Right lobe of liver (tissue), 4 donors: Measurements from ENCODE around the gene EXOC2.

Experiments
- POLR2A ChIP-seq: fragments of 450-650 bp; IDR thresholded peaks from one replicate; pipeline ENCODE4 v1.6.1; 2017; ENCODE audit warnings: antibody characterized with exemption, mild to moderate bottlenecking
- TF ChIP-seq, protein P1 (sequence below), 4 donors: fragments of 200-600 bp in 3 of 4; fragments of 450-650 bp in 1 of 4; IDR thresholded peaks; one replicate each; pipeline versions ENCODE4 v1.5.1 to v1.8.0; 2016 to 2022; ENCODE audit warnings: antibody characterized with exemption in 4 of 4, mild to moderate bottlenecking in 2 of 4
- donor health status: DM: no; HTN: no; CAD: no.
- donor health status: DM: no; HTN: no; CAD: no.
- donor health status: DM: no; HTN: yes; CAD: no.

DNA sequence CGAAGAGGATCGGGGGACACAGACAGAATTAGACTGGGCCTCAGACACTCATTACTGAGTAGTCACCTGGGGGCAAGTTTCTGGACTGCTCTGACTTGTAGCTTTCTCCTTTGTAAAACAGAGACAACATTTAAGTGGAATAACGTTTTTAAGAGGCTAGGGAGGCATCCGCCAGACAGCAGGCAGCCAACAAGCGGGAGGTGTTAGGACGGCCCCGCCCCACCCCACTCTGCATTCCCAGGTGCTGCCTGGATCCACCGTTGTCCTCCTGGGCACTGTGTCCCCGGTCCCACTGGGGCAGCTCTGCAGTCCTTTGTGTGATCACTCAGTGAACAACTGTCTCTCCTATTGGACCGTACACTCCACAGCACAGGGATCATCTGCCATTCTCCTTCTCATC, 187.6 kb downstream of the EXOC2 start:
- TF ChIP-seq, protein P1, sequence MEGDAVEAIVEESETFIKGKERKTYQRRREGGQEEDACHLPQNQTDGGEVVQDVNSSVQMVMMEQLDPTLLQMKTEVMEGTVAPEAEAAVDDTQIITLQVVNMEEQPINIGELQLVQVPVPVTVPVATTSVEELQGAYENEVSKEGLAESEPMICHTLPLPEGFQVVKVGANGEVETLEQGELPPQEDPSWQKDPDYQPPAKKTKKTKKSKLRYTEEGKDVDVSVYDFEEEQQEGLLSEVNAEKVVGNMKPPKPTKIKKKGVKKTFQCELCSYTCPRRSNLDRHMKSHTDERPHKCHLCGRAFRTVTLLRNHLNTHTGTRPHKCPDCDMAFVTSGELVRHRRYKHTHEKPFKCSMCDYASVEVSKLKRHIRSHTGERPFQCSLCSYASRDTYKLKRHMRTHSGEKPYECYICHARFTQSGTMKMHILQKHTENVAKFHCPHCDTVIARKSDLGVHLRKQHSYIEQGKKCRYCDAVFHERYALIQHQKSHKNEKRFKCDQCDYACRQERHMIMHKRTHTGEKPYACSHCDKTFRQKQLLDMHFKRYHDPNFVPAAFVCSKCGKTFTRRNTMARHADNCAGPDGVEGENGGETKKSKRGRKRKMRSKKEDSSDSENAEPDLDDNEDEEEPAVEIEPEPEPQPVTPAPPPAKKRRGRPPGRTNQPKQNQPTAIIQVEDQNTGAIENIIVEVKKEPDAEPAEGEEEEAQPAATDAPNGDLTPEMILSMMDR (IDR thresholded peaks at IDR 0.05): no peak
- no peak for TF ChIP-seq POLR2A
